NCI-H2107 treated with DMSO at 0.1 percent for 48 hours (cell line): ENCODE measurements around the gene TIGD3.

Source experiments
- DNase-seq: peaks from one replicate; lab custom pipeline; 2025; ENCODE audit not compliant: unreplicated experiment; lab: John Stamatoyannopoulos, UW

The TIGD3 gene

GRCh38 chr11:65389294-65389980 is 34.9 kb downstream of the TIGD3 start:
- no peak for DNase-seq

- no peak for DNase-seq
Observed at GRCh38 chr11:65390099-65390941, 35.8 kb downstream of the TIGD3 start.

DNA sequence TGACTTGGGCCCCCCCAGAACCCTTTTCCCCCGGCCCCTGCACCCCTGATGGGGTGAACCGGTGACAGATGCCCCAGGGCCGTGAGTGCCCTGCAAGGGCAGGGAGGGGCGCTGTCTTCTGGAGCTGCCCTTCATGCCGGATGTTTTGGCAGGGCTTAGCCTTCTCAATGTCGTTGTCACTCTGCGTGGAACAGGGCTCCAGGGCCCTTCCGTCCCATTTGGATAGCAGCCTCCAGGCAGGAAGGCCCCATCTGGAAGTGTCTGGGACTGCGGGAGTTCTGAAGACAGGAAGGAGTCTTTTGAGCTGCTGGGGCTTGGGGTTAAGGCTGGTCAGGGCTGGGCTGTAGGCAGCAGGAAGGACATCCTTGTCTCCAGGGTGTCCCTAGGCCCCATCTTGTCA is 36.4 kb downstream of the TIGD3 start:
- no peak for DNase-seq

DNA sequence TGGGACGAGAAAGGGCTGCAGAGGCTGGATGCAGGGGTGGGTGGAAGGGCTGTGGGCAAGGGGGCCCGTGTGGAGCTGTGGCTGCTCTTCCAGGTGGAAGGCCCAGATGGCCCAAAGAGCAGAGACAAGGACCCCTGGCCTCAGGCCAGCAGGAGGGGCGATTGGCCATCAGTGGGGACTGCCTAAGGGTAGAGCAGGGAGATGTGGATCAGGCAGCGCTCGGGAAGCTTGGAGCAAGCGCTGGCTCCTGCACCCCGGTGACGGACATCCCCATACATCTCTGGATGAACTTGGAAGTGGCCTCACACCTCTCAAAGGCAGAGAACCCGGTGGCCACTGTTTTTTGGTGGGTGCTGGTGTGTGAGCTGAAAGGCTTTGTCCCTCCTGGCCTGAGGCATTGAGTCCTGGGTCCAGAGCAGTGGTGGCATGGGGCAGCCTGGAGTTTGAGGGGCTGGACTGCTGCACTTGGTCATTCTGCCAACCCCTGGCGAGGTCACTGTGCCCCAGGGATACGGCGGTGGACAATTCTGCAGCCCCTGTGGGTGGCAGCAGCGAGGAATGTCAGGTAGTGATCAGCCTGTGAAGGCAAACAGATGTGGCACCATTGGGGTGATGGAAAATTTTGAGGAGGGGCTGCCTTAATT is 37.8 kb downstream of the TIGD3 start:
- DNase-seq, result no peak

- DNase-seq, result no peak
Observed at GRCh38 chr11:65392899-65393298, 38.3 kb downstream of the TIGD3 start.

DNA sequence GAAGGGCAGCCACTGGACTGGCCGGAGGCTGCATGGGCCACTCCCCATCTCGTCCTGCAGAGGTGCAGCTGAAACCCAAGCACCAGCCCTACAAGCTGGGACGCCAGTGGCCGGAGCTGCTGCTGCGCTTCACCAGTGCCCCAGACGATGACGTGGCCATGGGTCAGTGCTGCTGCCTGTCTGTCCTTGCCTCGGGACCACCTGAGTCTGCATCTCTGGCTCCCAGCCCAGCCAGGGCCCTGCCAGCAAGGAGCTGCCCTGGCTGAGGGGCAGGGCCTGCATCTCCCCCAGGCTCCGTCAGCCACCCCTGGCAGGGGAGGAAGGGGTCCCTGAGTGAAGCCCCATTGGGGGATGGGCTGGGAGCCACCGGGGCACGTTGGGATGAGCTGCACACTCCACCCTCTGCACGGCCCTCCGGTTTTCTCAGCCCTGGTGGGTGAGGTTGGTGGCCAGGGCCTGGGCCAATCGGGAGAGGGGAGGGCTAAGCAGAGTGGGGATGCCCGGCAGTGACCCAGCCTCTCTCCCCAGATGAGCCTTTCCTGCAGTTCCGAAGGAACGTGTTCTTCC is 39.0 kb downstream of the TIGD3 start:
- DNase-seq, result no peak

DNA sequence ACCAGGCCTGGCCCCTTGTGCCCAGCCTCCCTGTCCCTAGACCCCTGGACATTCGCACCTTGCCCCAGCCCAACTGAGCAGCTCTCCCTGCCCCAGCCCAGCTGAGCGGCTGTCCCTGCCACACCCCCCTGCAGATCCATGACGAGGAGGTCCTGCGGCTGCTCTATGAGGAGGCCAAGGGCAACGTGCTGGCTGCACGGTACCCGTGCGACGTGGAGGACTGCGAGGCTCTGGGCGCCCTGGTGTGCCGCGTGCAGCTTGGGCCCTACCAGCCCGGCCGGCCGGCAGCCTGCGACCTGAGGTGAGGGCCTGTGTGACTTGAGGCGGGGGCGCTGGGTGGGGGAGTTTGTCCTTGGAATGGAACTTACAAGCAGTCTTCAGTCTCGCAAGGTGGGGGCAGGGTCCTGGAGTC is 39.6 kb downstream of the TIGD3 start:
- no peak for DNase-seq

GRCh38 chr11:65395961-65396530 is 41.5 kb downstream of the TIGD3 start:
- no peak for DNase-seq

- no peak for DNase-seq
Observed at GRCh38 chr11:65396769-65397745, 42.5 kb downstream of the TIGD3 start.

GRCh38 chr11:65398362-65398910 is 43.9 kb downstream of the TIGD3 start:
- no peak for DNase-seq

DNA sequence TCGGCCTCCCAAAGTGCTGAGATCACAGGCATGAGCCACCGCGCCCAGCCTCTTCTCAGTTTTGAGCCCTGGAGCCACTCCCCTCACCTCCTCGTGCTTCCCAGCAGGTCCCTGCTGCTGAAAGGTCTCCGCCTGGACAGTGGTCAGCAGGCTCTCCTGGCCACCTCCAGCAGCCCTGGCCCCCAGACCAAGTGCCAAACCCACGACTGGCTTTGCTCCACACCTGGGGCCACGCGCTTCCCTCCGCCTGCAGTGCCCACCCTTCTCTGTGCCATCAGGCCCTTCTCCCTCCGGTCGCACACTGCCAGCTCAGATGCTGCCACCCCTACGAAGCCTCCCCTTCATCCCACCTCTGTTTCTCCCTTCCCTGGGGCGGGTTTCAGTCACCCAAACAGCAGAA is 44.7 kb downstream of the TIGD3 start:
- DNase-seq, result no peak

DNA sequence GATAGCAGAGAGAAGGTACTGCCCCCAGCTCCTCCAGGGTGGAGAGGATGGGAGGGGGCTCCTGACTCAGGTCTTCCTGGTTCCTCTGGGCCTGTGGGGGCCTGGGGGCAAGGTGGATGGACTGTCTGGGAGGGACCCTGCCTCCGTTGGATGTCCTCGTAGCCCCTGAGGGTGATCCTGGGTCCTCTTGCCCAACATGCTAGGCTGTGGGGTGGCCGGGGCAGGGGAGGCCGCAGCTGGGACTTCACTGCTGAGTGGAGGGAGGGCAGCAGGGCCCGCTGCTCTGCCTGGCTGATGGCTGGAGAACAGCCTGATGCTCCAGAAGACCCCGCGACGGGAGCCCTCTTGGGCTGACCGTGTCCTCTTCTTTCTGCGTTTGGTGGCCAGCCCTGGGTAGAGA is 45.3 kb downstream of the TIGD3 start:
- DNase-seq, result no peak

DNA sequence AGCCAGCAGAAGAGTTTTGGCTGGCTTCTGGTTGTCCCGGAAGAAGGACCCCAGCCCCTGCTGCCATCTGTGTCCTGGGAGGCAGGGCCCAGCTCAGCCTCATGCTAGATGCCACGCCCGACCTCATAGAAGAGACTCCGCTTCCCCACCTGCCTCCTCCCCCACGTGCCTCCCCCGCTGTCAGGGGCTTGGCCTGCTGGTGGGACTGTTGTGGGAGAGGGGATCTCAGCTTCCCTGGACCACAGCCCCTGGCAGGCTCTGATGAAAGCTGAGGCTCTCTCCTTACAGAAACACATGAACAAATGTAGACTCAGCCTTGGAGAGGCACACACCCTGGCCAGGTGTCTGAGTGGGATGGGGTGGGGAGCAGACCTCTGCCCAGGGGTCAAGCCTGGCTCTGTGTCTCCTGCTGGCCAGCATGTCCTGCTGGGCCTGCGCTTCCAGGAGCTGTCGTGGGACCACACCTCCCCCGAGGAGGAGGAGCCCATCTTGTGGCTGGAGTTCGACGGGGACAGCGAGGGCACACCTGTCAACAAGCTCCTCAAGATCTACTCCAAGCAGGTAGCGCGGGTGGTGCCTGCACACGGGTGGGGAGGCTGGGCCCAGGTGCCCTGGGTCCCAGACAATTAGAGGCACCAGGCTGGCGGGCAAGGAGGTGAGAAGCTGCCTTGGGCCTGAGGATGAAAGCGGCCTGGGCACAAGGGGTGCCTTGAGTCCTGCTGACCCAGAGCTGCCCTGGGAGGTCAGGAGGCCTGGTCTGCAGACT is 45.9 kb downstream of the TIGD3 start:
- DNase-seq, result no peak

GRCh38 chr11:65401073-65401802 is 46.7 kb downstream of the TIGD3 start:
- no peak for DNase-seq

GRCh38 chr11:65401803-65402248 is 47.3 kb downstream of the TIGD3 start:
- DNase-seq, result no peak

DNA sequence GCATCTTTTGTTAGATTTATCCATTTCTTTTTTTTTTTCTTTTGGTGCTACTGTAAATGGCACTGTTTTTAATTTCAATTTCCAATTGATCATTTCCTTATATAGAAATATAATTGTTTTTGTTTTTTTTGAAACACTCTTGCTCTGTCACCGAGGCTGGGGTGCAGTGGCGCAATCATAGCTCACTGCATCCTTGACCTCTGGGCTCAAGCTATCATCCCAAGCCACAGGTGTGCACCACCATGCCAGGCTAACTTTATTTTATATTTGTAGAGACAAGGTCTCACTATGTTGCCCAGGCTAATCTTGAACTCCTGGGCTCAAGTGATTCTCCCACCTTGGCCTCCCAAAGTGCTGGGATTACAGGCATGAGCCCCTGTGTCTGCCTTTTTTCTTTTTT is 48.2 kb downstream of the TIGD3 start:
- DNase-seq, result no peak

DNA sequence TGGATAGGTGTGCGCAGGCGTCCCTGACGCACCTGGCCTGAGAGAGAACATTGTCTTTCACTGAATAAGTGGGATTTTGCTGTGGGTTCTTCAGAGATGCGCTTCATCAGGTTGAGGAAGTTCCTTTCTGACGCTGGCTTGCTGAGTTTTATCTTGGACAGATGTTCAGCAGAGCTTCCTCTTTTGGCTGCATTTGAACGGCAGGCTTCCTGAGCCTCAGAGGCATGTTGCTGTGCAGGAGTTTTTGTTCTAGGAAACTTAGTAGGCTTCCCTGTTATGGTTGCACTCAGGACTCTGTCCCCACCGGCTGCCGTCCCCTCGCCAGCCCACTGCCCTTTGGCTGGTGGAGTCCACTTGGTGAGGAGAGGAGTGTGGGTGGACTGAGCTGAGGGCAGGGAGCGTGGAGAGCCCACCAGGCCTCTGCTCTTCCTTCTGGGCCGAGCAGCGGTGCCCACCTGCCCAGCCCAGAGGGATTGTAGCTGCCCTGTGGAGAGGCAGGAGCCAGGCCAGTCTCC is 49.1 kb downstream of the TIGD3 start:
- DNase-seq, result no peak

DNA sequence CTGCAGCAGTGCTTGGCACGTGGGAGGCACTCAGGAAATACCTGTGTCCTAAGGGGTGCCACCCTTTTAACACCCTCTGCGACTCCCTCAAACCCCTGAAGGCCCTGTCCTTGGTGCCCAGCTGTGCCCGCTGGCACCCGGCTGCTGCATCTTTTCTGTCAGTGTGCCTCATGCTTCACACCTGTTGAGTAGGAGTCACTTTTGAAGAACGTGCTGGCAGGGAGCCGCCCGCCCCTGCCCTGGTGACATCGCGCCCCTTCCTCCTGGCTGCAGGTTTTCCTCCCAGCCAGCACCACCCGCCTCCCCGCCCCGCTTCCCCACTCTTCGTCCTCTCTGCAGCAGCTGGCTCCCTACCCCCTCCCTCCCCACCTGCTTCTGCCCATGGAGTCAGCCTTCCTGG is 49.7 kb downstream of the TIGD3 start:
- DNase-seq, result peak; percentile 38
